Spleen (tissue), 13 donors: ENCODE data around the gene ATRN. TPM values are rescaled to one million over a fixed set of nuclear protein-coding genes. Genes with fewer than 3 reads are reported as not detected.
"Not testable (repeated sequence)": the region's sequence is repeated elsewhere in the genome, so short reads cannot be mapped to it uniquely, and the experiment has no call there.

Experiments
- DNase-seq: peaks from one replicate; pipeline ENCODE4 v3.0.0-alpha.2; 2020
- H3K27ac ChIP-seq, 8 donors: fragments of 200-600 bp; sonication (generic) in 7 of 8; 1 replicate in 4 of 8; 2 replicates in 4 of 8; pipeline versions ENCODE4 v1.5.0 to v1.8.0; 2016 to 2021; ENCODE audit warnings: inconsistent platforms in 4 of 8, mild to moderate bottlenecking in 4 of 8, moderate library complexity in 1 of 8
- H3K27me3 ChIP-seq, 7 donors: fragments of 200-600 bp; sonication (generic) in 6 of 7; replicated peaks in 1 of 7; 1 replicate in 4 of 7; 2 replicates in 3 of 7; pipeline versions ENCODE4 v1.5.0 to v1.8.0; 2016 to 2021; ENCODE audit warnings: inconsistent platforms in 3 of 7, mild to moderate bottlenecking in 1 of 7
- H3K36me3 ChIP-seq, 6 donors: fragments of 200-600 bp; sonication (generic) in 5 of 6; 1 replicate in 4 of 6; 2 replicates in 2 of 6; pipeline versions ENCODE4 v1.5.0 to v1.8.0; 2016 to 2021; ENCODE audit warnings: inconsistent platforms in 2 of 6
- H3K4me1 ChIP-seq, 6 donors: fragments of 200-600 bp; sonication (generic) in 5 of 6; 1 replicate in 3 of 6; 2 replicates in 3 of 6; pipeline versions ENCODE4 v1.5.0 to v1.8.0; 2016 to 2021; ENCODE audit warnings: inconsistent platforms in 3 of 6
- H3K4me3 ChIP-seq, 8 donors: fragments of 200-600 bp; sonication (generic) in 7 of 8; 1 replicate in 4 of 8; 2 replicates in 4 of 8; pipeline versions ENCODE4 v1.5.0 to v1.8.0; 2016 to 2021; ENCODE audit warnings: inconsistent platforms in 4 of 8, mild to moderate bottlenecking in 4 of 8, moderate library complexity in 2 of 8
- H3K9me3 ChIP-seq, 8 donors: fragments of 200-600 bp; sonication (generic) in 7 of 8; 1 replicate in 4 of 8; 2 replicates in 4 of 8; pipeline versions ENCODE4 v1.5.0 to v1.8.0; 2016 to 2021; ENCODE audit warnings: inconsistent platforms in 4 of 8
- CTCF ChIP-seq, 11 experiments: fragments of 200-600 bp in 7 of 11; fragments of 450-650 bp in 4 of 11; sonication (generic) in 4 of 11; IDR thresholded peaks in 8 of 11; conservative IDR thresholded peaks in 3 of 11; 1 replicate in 7 of 11; 2 replicates in 4 of 11; pipeline versions ENCODE4 v1.4.0 to v1.8.0; 2016 to 2021; ENCODE audit warnings: antibody characterized with exemption in 11 of 11, inconsistent platforms in 4 of 11, mild to moderate bottlenecking in 1 of 11
- POLR2A ChIP-seq, 3 donors: fragments of 450-650 bp; IDR thresholded peaks; one replicate each; pipeline ENCODE4 v1.5.1; 2017; ENCODE audit warnings: antibody characterized with exemption in 3 of 3, mild to moderate bottlenecking in 1 of 3
- POLR2AphosphoS5 ChIP-seq, 3 donors: sonication (generic); formaldehyde crosslinking; IDR thresholded peaks; one replicate each; pipeline ENCODE4 v1.5.1; 2017; ENCODE audit warnings: antibody characterized with exemption in 3 of 3
- WGBS, 5 donors: extraction: QIAGEN DNeasy Blood & Tissue Kit in 3 of 5; methylation state at CpG; one replicate each; pipeline versions ENCODE4 v1.1.5 to v1.1.7; 2013 to 2018; 5-methylcytosine and 5-hydroxymethylcytosine counted together
- intact Hi-C: fragments of 100-400 bp; cut with DNase I; formaldehyde crosslinking; loops from one replicate; pipeline ENCODE4 v1.15.0; 2023; ENCODE audit warnings: low total_unique reads
- long read RNA-seq, 2 donors: transcript quantifications; one replicate each; lab custom pipeline, GENCODE V29; 2026
- polyA plus RNA-seq, 3 donors: library from polyadenylated mRNA; stranded (reverse); fragments of 200-250 nt; gene quantifications; one replicate each; pipeline ENCODE4 v1.2.1, GENCODE V29; 2013
- total RNA-seq, 7 donors: library from RNA; depleted of rRNA in 3 of 7; stranded (reverse); fragments of >200 nt in 3 of 7; fragmentation: NEBNext Ultra II Directional in 4 of 7; extraction: Animal tissue kit (Norgen Biotek cat#: 25700) in 4 of 7; gene quantifications; one replicate each; pipeline versions ENCODE4 v1.1.0 to v1.2.1, GENCODE V29; 2016 to 2021
- donor health status: healthy with polysubstance abuse.
- donor health status: DM: no; HTN: no; CAD: no; lungs with moderate emphysema.
- donor health status: DM: no; HTN: no; CAD: no.
- donor health status: Bipolar disorder and iron deficiency.
- donor health status: healthy.
- donor health status: DM: no; HTN: no; CAD: no.
- donor health status: DM: yes; HTN: yes; CAD: no.

Gene ATRN
- total RNA-seq (10 to 100 TPM; 24.6 to 49.9 (median 31.1) TPM), polyA plus RNA-seq (1 to 10 TPM; 1.8 to 2.9 (median 2.0) TPM)
- long read RNA-seq, donor 1, partial matches to known transcripts: 0 of 1 reads
- long read RNA-seq, donor 1, other reads (novel, unspliced or antisense): 0 of 1 reads
- long read RNA-seq, donor 2, full-length matches to known transcripts: 2 of 2 reads
- long read RNA-seq, donor 2, partial matches to known transcripts: 0 of 2 reads
- long read RNA-seq, donor 2, other reads (novel, unspliced or antisense): 0 of 2 reads

DNA sequence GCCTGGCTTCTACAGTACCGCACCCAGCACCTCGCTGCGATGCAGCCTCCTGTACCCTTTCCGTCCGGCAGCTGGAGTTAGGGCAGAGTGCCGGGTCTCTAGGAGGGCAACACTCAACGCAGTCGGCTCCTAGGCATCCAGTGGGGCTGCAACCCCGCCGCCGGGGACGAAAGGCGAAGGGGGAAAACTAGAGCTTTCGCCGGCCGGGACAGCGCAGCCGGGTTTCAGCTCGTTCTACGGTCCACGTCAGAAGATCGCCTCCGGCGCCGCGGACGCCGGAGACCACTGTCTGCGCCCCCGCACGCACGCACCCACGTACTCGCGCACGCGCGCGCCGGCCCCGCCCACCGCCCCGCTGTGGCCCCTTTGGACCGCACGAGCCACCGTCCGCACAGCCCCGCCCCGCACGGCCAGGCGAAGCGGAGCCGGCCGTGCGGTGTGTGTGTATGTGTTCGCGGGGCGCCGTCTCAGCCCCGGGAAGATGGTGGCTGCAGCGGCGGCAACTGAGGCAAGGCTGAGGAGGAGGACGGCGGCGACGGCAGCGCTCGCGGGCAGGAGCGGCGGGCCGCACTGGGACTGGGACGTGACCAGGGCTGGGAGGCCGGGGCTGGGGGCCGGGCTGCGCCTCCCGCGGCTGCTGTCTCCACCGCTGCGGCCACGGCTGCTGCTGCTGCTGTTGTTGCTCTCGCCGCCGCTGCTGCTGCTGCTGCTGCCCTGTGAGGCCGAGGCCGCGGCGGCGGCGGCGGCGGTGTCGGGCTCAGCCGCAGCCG, at the start of gene ATRN:
TSS of gene ATRN (plus strand) at position 392 of the 770 bp plus-strand sequence. CDS start at position 482, 90 bp downstream.
- H3K36me3 ChIP-seq: no peaks in the 10 kb centered on the region
- intact Hi-C loops: no loop called here
- no peaks in the 10 kb centered on the region for H3K27me3 ChIP-seq
- H3K27ac ChIP-seq: peak within 1 kb of the TSS; percentile 80 to 91 (median 85)
- H3K4me1 ChIP-seq: peaks cover 22 to 49% (median 30%) of the 10 kb centered on the region in 6 donors
- 0 to 1% (median 0%) methylated on average over 29 to 95 of the region's 95 CpGs for WGBS, 5 donors
- peak; percentile 97 for DNase-seq
- TF ChIP-seq POLR2AphosphoS5 (IDR thresholded peaks at IDR 0.05) (peak; percentile 90 to 95 (median 90)), POLR2A (IDR thresholded peaks at IDR 0.05) (peak in 2 of 3 donors; percentile 32 to 76), CTCF (IDR thresholded peaks at IDR 0.05 in 8 of 11, conservative IDR thresholded peaks at IDR 0.05 in 3 of 11) (peak in 3 of 11 experiments; percentile 6 to 12 (median 7))
- peak within 1 kb of the TSS; percentile 76 to 100 (median 96) for H3K4me3 ChIP-seq
- H3K9me3 ChIP-seq: no peaks in the 10 kb centered on the region

GRCh38 chr20:3421985-3422384, 48.8 kb upstream of the ATRN start:
- Histone ChIP-seq H3K36me3 (no peaks in the 10 kb centered on the region), H3K27ac (no peak overlapping the region), H3K9me3 (no peaks in the 10 kb centered on the region), H3K4me3 (no peak overlapping the region), H3K27me3 (no peaks in the 10 kb centered on the region), H3K4me1 (peaks cover 0 to 15% (median 10%) of the 10 kb centered on the region in 6 donors)
- TF ChIP-seq POLR2A (IDR thresholded peaks at IDR 0.05) (no peak), CTCF (IDR thresholded peaks at IDR 0.05 in 8 of 11, conservative IDR thresholded peaks at IDR 0.05 in 3 of 11) (no peak), POLR2AphosphoS5 (IDR thresholded peaks at IDR 0.05) (no peak)
- intact Hi-C loops: no loop called here
- 80 to 86% (median 81%) methylated on average over 6 of the region's 6 CpGs for WGBS, 5 donors
- no peak for DNase-seq

DNA sequence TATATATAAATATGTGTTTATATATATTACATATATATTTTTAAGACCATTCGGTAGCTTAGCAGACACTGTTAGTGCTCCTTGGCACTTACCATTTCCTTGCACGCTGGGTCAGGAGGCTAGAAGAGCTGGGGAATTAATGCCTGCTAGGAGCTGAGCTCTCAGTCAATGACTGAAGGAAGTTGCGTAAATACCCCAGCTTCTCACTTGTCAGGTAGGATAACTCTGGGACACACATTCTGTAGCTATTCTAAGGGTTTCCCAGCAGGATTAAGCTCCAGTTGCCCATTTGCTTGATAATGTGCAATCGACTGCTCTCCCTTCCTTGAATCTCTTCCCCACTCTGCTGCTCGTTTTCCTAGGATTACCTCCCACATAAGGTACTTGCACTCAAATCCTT, 47.7 kb upstream of the ATRN start:
- no peak for DNase-seq
- no peaks in the 10 kb centered on the region for H3K36me3 ChIP-seq
- H3K4me1 ChIP-seq: peaks cover 0 to 15% (median 10%) of the 10 kb centered on the region in 6 donors
- WGBS, 5 donors: 60 to 77% (median 69%) methylated on average over 5 of the region's 5 CpGs
- intact Hi-C loops: no loop called here
- H3K9me3 ChIP-seq: no peaks in the 10 kb centered on the region
- no peaks in the 10 kb centered on the region for H3K27me3 ChIP-seq
- H3K4me3 ChIP-seq: no peak overlapping the region
- TF ChIP-seq POLR2AphosphoS5 (IDR thresholded peaks at IDR 0.05) (no peak), CTCF (IDR thresholded peaks at IDR 0.05 in 8 of 11, conservative IDR thresholded peaks at IDR 0.05 in 3 of 11) (no peak), POLR2A (IDR thresholded peaks at IDR 0.05) (no peak)
- no peak overlapping the region for H3K27ac ChIP-seq

DNA sequence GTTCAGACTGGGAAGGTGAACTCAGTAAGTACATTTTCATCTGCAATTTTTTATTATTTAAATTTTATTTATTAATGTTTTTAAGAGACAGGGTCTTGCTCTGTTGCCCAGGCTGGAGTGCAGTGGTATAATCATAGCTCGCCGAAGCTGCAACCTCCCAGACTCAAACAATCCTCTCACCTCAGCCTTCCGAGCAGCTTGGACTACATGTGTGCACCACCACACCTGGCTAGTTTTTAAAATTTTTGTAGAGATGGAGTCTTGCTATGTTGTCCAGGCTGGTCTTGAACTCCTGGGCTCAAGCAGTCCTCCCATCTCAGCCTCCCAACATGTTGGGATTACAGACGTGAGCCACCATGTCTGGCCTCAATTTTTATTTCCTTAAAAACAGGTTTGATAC, 44.1 kb upstream of the ATRN start:
- H3K4me1 ChIP-seq: peaks cover 0 to 12% (median 0%) of the 10 kb centered on the region in 6 donors
- 64 to 94% (median 85%) methylated on average over 4 of the region's 4 CpGs for WGBS, 5 donors
- H3K36me3 ChIP-seq, intact Hi-C loops, H3K4me3 ChIP-seq, H3K9me3 ChIP-seq, H3K27ac ChIP-seq, H3K27me3 ChIP-seq, DNase-seq: not testable (repeated sequence)
